Neural cell (in vitro differentiated cells): Measurements from ENCODE around the gene CROCC2.

Source experiments
- POLR2AphosphoS5 ChIP-seq: IDR thresholded peaks from 2 replicates; pipeline ENCODE4 v1.6.1; 2012
- TAF1 ChIP-seq: IDR thresholded peaks from 2 replicates; pipeline ENCODE4 v1.6.1; 2012; ENCODE audit warnings: low read depth
- TF ChIP-seq, protein P1 (sequence below): fragments of 450-650 bp; IDR thresholded peaks from 2 replicates; pipeline ENCODE4 v1.5.1; 2014; ENCODE audit warnings: antibody characterized with exemption, mild to moderate bottlenecking, moderate library complexity; ENCODE audit not compliant: poor library complexity, severe bottlenecking

- TF ChIP-seq POLR2AphosphoS5 (no peak), TAF1 (no peak)
- TF ChIP-seq, protein P1, sequence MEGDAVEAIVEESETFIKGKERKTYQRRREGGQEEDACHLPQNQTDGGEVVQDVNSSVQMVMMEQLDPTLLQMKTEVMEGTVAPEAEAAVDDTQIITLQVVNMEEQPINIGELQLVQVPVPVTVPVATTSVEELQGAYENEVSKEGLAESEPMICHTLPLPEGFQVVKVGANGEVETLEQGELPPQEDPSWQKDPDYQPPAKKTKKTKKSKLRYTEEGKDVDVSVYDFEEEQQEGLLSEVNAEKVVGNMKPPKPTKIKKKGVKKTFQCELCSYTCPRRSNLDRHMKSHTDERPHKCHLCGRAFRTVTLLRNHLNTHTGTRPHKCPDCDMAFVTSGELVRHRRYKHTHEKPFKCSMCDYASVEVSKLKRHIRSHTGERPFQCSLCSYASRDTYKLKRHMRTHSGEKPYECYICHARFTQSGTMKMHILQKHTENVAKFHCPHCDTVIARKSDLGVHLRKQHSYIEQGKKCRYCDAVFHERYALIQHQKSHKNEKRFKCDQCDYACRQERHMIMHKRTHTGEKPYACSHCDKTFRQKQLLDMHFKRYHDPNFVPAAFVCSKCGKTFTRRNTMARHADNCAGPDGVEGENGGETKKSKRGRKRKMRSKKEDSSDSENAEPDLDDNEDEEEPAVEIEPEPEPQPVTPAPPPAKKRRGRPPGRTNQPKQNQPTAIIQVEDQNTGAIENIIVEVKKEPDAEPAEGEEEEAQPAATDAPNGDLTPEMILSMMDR, result no peak
Observed at GRCh38 chr2:240956935-240957655, 51.0 kb downstream of the CROCC2 start.
